NCI-H2196 (cell line): Measurements from ENCODE around the gene GIPC2.
"Not testable (repeated sequence)": the region's sequence is repeated elsewhere in the genome, so short reads cannot be mapped to it uniquely, and the experiment has no call there.

ENCODE experiments used
- DNase-seq: peaks from one replicate; lab custom pipeline; 2025; ENCODE audit not compliant: unreplicated experiment; lab: John Stamatoyannopoulos, UW

GIPC2 gene

DNA sequence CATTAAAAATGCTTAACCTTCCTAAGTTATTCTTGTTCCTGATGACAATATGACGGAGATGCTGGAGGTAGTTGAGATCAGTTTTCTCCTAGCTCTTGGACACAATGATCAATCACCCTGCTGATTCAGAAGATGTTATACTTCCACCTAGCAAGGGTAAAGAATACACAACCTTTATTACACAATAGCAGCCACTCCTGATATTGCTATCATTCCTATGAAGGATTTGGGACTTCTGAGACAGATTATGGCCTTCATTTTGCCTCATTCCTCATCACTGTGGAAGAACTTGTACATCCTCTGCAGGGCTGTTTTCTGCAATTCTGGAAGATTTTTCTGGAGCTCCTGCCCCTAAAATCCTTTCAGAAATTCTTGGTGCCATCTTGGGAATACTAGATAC, 47.8 kb downstream of the GIPC2 start:
- no peak for DNase-seq

DNA sequence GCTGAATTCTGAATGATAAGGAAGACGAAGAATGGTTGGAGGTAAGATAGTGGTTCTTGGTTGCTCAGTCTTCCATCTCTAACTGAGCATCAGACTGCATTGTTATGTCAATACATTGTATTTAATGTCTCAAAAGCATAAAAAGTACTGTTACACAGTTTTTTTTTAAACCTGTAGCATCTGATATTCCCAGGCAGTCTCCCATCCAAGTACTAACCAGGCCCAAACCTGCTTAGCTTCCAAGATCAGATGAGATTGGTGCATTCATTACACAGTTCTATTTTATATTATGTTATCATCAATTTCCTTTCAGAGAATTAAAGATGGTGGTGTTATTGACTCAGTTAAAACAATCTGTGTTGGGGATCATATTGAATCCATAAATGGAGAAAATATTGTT, 48.9 kb downstream of the GIPC2 start:
- no peak for DNase-seq

DNA sequence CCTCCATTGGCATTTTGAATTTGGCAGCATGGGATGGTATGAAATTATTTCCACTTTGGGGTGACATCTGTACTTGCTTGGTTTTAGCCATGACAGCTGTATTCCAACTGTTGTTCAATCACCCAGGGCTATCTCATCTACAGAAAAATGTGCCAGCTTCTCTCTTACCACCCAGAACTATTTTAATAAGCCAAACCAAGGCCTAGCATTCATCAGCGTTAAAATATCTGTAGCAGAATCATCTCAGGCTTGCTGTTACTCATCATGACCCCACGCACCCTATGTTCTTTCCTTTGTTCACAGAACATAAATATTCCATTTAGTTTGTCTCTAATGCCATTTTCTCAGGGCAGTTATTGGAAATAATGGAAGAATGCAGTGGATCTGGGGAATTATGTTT, 49.8 kb downstream of the GIPC2 start:
- DNase-seq, result no peak

DNA sequence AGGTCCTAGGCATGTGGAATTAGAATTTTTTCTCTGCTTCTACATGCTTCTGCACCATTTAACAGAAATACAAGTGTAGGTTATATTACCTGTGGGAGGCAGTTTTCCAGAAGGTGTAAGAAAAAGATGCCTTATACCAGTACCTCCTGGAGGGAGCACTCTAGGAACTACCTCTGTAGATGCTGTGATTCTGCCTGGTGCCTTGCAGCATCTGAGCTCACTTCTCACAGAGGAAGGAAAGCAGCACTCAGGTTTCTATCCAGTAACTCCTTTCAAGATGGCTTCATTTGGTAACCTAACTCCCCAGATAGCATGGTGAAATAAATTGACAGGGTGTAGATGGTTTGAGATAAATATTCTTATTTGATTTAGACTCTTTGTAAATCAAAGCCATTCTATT, 50.3 kb downstream of the GIPC2 start:
- DNase-seq, result no peak

DNA sequence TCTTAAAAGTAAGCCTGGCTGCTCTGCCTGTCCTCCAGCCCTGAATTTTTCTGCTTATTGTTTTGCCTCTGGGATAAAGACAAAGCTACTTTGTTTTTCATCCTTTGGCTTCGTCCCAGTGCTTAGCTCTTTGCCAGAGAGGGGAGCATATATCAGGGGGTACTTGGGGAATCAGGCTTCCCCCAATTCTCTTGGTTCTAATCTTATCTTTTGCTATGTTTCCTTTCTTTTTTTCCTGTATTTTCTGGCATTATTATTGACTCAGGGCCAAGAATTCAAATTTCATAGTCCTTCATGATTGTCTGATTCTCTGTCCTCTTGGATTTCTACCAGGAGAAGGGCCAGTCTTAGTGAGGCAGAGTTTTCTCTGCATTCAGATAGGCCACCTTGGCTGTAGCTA, 51.2 kb downstream of the GIPC2 start:
- DNase-seq, result no peak

DNA sequence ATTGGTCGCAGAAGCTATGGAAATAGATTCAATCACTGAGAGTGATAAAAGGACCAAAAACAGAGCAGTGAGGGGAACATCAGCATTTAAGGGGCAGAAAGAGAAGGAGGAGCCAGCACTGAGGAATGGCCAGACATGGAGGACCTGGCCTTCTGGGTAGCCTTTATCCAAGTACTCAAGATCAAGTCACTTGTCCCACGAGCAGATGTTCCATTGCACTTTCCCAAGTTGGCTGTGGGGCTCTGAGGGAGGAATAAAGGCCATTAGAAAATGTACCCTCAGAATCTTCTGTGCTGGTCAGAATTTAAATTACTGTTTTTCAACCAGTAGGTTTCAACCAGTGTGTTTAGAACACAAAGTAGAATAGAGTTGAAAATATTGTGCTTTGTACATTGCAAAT, 55.3 kb downstream of the GIPC2 start:
- DNase-seq, result no peak

DNA sequence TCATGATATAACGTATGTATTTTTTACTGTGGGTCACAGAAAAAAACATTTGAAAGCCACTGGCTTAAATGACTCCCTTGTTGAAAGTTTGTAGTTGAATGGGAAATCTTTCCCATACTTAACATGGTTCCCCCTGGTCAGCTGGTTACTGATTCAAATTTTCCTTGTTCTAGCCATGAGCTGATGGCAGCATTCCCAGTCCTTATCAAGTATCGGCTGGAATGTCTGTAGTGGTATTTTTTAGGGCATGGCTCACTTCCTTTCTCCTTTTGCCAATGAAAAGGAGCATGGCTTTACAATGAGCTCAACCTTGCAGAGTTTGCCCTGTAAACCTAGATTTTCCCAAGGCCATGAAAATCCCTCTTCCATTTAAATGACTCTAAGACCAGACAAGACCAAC, 55.7 kb downstream of the GIPC2 start:
- DNase-seq, result peak; percentile 14

DNA sequence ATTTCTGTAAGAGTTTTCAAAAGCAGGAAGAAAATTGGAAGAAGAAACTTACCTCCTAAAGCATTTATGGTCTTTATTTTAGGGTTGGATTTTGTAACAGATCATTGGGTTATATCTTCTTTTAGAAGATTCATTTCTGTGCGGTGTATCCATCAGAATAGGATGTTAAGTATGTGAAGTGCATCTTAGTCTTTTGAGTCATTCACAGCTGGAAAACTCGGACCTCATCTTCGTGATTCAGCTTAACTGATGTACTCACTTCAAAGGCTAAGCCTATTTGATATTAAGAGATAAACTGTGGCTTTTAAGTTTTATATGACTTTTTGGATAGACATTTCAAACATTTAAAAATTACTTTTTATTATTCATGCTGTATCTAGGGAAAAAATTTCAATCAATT, 56.3 kb downstream of the GIPC2 start:
- DNase-seq, result no peak

DNA sequence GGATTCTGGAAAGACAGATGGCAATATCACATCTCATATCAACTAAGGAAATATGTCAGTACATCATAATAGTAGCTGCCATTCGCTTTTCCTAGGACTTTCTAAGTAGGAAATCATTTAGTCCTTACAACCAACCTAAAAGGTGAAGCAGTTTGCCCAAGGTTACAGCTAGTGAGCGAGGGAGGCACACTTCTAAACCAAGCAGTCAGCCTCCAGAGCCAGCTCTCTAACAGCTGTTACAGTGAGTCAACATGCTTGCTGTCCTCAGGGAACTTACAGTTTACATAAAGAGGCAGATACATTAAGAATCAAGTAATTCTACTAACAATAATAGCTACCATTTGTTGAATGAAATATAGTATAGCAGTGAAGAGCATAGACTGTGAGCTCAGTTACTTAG, 57.1 kb downstream of the GIPC2 start:
- no peak for DNase-seq

DNA sequence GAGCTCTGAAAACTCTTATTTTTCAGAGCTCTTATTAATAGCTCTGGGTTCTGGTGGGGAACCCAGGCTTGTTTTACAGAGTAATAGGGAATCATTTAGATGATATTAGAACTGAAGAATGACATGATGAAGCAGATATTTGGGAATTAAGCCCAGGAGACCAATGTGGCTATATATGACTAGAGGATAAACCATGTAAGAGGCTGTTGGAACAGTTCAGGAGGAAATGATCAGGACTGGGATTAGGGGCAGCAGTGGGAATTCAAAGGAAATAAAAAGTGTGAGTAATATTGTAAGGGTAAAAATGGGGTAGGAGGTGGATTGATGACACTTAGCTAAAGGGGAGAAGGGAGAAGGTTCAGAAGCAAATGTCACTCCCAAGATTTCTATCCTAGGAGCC, 58.6 kb downstream of the GIPC2 start:
- DNase-seq, result no peak

DNA sequence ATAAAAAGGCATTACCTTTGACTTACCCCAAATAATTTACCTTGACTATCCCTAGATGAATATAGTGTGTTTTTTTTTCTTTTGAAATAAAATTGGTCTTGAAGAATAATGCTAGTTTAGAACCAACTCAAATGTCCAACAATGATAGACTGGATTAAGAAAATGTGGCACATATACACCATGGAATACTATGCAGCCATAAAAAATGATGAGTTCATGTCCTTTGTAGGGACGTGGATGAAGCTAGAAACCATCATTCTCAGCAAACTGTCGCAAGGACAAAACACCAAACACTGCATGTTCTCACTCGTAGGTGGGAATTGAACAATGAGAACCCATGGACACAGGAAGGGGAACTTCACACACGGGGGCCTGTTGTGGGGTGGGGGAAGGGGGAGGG, 63.9 kb downstream of the GIPC2 start:
- not testable (repeated sequence) for DNase-seq

DNA sequence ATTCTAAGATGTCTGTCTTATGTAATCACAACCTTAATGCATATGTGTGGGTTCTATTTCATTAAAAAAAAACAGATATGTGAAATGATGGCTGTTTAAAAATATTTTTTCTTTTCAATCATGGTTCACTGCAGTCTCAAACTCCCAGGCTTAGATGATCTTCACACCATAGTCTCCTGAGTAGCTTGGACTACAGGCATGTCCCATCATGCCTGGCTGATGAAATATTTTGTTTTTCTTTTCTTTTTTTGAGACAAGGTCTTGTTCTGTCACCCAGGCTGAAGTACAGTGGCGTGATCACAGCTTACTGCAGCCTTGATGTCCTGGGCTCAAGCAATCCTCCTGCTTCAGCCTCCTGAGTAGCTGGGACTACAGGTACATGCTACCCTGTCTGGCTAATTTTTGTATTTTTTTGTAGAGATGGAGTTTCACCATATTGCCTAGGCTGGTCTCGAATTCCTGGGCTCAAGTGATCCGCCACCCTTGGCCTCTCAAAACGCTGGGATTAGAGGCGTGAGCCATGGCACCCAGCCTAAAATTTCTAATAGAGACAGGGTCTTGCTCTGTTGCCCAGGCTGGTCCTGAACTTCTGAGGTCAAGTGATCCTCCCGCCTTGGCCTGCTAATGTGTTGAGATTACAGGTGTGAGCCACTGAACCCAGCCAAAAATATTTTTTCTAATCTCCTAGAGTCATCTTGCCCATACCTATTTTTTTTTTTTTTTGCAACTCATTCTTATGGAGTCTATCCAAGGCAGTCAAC, 67.6 kb downstream of the GIPC2 start:
- no peak for DNase-seq

DNA sequence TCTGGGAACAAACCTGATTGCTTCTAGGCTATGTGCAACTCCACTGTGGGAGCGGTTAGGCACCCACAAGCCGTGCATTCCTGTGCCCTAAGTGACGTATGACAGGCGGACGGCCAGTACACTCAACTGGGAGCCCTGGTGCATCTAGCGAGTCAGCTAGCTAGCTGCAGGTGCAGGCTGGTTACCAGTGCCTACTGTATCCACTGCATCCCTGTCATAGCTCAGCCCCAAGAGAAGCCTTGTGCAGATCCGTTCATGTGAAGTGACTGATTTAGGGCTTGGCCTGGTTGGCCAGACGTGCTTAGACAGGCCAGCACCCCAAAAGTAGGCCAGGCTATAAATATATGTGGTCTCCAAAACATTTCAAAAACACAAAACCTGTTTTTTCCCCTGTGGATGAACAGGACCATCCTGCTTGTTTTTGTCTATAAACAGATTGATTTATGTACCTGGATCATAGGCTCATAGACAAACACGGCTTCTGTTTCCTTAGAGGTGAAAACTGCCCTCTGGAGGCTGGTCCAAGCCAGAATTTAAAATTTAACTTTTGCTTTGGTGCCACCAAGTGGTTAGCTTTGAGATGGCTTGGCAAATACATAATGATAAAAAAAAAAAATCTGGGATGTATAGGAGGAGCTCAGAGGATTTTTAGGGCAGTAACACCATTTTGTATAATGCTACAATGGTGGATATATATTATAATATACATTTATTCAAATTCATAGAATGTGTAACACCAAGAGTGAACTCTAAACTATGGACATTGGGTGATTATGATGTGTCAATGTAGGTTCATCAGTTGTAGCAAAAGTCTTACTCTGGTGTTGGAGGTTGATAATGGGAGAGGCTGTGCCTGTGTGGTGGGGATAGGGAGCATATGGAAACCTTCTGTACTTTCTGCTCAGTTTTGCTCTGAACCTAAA, 68.5 kb downstream of the GIPC2 start:
- DNase-seq, result peak; percentile 80

DNA sequence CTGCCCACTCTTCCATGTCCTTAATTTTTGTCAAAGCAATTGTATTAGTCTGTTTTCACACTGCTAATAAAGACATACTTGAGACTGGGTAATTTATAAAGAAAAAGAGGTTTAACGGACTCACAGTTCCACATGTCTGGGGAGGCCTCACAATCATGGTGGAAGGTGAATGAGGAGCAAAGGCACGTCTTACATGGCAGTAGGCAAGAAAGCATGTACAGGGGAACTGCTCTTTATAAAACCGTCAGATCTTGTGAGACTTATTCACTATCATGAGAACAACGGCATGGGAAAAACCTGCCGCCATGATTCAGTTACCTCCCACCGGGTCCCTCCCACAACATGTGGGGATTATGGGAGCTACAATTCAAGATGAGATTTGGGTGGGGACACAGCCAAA, 74.7 kb downstream of the GIPC2 start:
- not testable (repeated sequence) for DNase-seq

DNA sequence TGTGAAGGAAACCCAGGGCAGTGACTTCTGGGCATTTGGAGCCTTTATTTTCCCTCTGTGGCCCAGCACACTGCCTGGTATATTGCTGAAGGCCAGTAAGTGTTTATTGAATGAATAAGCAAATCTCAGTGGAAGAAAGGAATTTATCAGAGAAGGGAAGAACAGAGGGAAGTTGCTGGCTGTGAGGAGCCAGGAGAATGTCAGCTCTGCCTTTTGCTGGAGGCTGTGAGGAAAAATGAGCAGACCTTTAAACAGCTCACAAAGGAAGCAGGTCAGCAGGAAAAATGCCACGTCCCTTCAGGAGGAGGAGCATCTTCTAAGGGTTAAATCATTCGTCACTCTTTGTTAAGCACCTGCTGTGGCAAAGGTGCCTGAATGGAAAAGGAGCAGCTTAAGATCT, 75.9 kb downstream of the GIPC2 start:
- no peak for DNase-seq

DNA sequence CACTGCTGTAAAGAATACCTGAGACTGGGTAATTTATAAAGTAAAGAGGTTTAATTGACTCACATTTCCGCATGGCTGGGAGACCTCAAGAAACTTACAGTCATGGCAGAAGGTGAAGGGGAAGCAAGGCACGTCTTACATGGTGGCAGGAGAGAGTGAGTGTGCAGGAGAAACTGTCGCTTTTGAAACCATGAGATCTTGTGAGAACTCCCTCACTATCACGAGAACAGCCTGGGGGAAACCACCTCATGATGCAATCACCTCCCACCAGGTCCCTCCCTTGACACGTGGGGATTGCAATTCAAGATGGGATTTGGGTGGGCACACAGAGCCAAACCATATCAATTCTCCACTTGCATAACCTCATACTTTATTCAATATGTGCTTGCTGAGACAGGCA, 76.6 kb downstream of the GIPC2 start:
- DNase-seq, result no peak

DNA sequence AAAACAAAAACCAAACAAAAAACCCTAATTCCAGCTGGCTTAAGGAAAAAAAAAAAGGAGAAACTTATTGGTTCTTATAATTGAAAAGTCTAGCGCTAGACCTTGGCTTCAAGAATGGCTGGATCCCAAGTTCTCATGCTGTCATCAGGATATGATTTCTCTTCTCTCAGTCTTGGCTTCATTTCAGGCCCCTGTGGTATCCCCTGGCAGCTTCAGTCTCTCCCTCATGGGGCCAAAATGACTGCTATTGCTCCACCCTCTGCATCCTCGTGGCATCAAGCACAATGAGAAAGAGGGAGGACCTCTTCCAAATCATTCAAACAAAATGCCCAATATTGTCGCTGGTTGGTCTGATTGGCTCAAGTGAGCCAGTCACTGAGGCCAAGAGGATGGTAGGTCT, 80.7 kb downstream of the GIPC2 start:
- DNase-seq, result no peak

DNA sequence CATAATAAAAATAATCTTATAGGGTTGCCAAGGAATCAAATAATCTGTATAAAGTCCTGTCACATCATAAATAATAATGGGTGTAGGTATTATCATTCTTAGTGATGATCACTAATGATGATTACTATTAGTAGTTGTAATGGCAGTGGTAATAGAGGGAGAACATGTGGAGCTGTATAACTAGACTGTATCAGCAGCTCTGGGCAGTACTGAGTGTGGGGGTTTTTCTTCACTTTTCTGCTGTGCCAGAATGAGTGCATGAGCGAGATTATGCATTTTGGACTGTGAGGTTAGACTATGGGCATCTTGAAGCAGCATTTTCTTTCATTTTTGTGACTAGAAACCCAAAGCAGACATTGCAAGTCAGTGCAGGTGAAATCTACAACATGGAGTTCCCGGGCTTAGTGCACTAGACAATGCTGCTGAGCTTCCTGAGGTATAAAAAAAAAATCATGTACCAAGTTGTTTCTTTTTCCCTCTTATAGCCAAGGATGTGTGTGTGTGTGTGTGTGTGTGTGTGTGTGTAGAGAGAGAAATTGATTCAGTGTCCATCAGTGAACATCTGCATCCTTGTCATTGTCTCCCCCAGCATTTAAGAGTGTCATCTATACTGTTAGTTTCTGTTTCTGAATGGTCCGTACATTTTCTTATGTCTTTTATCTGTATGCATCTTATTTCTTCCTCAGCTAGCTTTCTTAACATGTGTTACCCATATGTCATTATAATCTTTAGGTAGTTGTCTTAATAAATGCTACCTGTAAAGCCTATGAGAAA, 86.6 kb downstream of the GIPC2 start:
- no peak for DNase-seq

DNA sequence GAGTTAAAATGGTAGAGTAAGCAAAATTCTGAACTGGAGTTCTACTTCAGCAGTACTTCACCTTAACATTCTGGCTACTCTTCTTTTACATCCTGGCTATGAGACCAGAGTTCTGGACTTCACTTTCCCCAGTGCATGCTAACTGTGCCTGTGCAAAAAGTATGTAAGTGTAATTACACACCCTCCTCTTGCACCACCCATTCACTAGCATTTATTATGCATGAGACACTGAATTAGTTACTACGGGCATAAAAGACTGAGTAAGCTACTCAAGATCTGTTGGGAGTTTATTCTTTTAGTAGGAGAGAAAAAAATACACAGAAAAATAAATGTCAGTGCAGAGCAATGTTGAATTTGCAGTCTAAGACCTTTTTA, 87.2 kb downstream of the GIPC2 start:
- no peak for DNase-seq

DNA sequence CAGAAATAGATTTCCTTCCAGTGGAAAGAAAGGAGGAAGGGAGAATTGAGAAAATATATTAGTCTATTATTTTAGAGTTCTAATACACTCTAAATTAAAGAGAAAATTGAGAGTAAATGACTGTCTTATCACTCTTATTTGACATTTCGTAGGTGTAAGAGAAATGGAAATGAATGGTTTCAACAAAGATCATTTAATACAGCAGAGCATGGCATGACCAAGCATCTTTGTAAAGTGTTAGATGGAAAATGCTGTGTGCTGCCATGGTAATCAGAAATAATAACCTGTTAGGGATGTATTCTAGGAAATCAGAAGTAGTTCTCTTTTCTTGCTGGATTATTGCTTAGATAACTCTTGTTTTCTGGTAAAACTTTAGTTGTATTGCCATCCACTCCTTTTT, 90.9 kb downstream of the GIPC2 start:
- DNase-seq, result no peak

DNA sequence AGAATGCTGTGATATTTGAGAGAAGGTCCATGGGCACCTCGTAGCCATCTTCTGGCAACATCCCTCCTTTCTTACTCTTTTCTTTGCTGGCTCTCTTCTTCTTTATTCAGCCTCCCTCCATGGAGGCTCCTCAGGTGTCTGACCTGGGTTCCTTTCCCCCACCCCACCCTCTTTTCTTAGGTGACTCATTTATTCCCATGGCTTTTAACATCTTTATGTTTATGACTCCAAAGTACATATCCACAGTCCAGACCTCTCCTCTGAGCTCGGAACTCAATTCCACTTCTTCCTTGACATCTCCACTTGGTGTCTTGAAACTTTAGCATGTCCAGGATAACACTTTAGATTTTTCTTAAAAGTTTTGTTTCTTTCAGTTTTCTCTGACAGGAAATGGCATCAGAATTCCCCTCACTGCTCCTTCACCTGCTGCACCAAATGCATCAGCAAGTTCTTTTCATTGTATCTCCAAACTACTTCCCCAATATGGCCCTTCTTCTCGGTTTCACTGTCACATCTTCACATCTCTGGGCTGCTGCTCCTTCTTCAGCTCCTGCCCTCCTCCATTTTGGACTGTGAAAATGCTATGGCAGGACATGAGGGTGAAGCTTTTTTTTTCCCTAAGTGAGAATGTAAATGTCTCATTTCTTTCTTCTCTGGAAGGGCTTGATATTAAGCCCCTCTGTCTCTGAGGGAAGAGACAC, 95.9 kb downstream of the GIPC2 start:
- no peak for DNase-seq
